GM19452 (cell line): Measurements from ENCODE around the gene RIPK4.
"Not testable (repeated sequence)": the region's sequence is repeated elsewhere in the genome, so short reads cannot be mapped to it uniquely, and the experiment has no call there.

Experiments used
- ATAC-seq: cut with Tn5 transposase; IDR thresholded peaks from one replicate; pipeline ENCODE4 v1.9.1; 2021; ENCODE audit not compliant: unreplicated experiment

RIPK4 gene

GRCh38 chr21:41717573-41718330 is 49.1 kb downstream of the RIPK4 start:
- ATAC-seq: no peak

GRCh38 chr21:41716751-41717150 is 50.1 kb downstream of the RIPK4 start:
- ATAC-seq: no peak

- no peak for ATAC-seq
Observed at GRCh38 chr21:41715649-41716281, 51.1 kb downstream of the RIPK4 start.

- not testable (repeated sequence) for ATAC-seq
Observed at GRCh38 chr21:41714299-41714865, 52.5 kb downstream of the RIPK4 start.

GRCh38 chr21:41713495-41714281 is 53.2 kb downstream of the RIPK4 start:
- no peak for ATAC-seq

GRCh38 chr21:41712730-41713129 is 54.1 kb downstream of the RIPK4 start:
- no peak for ATAC-seq

GRCh38 chr21:41712201-41712600 is 54.7 kb downstream of the RIPK4 start:
- ATAC-seq: no peak

- no peak for ATAC-seq
Observed at GRCh38 chr21:41711416-41712007, 55.3 kb downstream of the RIPK4 start.

GRCh38 chr21:41710823-41711160 is 56.1 kb downstream of the RIPK4 start:
- ATAC-seq: no peak

GRCh38 chr21:41709965-41710822 is 56.7 kb downstream of the RIPK4 start:
- ATAC-seq: no peak

- no peak for ATAC-seq
Observed at GRCh38 chr21:41709166-41709565, 57.7 kb downstream of the RIPK4 start.

- no peak for ATAC-seq
Observed at GRCh38 chr21:41707960-41708330, 58.9 kb downstream of the RIPK4 start.

- no peak for ATAC-seq
Observed at GRCh38 chr21:41707231-41707959, 59.5 kb downstream of the RIPK4 start.

- ATAC-seq: no peak
Observed at GRCh38 chr21:41706678-41707077, 60.2 kb downstream of the RIPK4 start.

GRCh38 chr21:41706263-41706639 is 60.6 kb downstream of the RIPK4 start:
- no peak for ATAC-seq

GRCh38 chr21:41705546-41706262 is 61.1 kb downstream of the RIPK4 start:
- ATAC-seq: no peak

GRCh38 chr21:41703857-41704501 is 62.9 kb downstream of the RIPK4 start:
- ATAC-seq: no peak

- no peak for ATAC-seq
Observed at GRCh38 chr21:41701749-41702148, 65.1 kb downstream of the RIPK4 start.

GRCh38 chr21:41699311-41699710 is 67.5 kb downstream of the RIPK4 start:
- no peak for ATAC-seq
